Activated naive CD8-positive, alpha-beta T cell (primary cell): Measurements from ENCODE around the gene TXNDC11.
"Not testable (repeated sequence)": the region's sequence is repeated elsewhere in the genome, so short reads cannot be mapped to it uniquely, and the experiment has no call there.

Experiments used
- H3K27ac Mint-ChIP-seq: one replicate; pipeline ENCODE4 v1.8.0; 2021; ENCODE audit warnings: mixed read lengths
- H3K27me3 Mint-ChIP-seq: one replicate; pipeline ENCODE4 v1.8.0; 2021; ENCODE audit warnings: mixed read lengths
- H3K36me3 Mint-ChIP-seq: one replicate; pipeline ENCODE4 v1.8.0; 2021; ENCODE audit warnings: mixed read lengths
- H3K4me1 Mint-ChIP-seq: one replicate; pipeline ENCODE4 v1.8.0; 2021; ENCODE audit warnings: low read depth, mixed read lengths
- H3K4me3 Mint-ChIP-seq: one replicate; pipeline ENCODE4 v1.8.0; 2021; ENCODE audit warnings: mild to moderate bottlenecking, mixed read lengths
- H3K9me3 Mint-ChIP-seq: one replicate; pipeline ENCODE4 v1.8.0; 2021; ENCODE audit warnings: low read depth, mixed read lengths

TXNDC11 gene

GRCh38 chr16:11742536-11743307 lies at the start of gene TXNDC11:
TXNDC11 (minus strand) TSS chr16:11742857; CDS start chr16:11742730, 127 bp downstream.
- Mint-ChIP-seq H3K36me3 (peaks cover 5% of the 10 kb centered on the region), H3K4me1 (peaks cover 53% of the 10 kb centered on the region), H3K4me3 (peak within 1 kb of the TSS; percentile 97), H3K27me3 (no peaks in the 10 kb centered on the region), H3K27ac (peak within 1 kb of the TSS; percentile 92), H3K9me3 (no peaks in the 10 kb centered on the region)

GRCh38 chr16:11791144-11791828 lies 48.6 kb upstream of the TXNDC11 start:
- no peaks in the 10 kb centered on the region for H3K27me3 Mint-ChIP-seq
- no peaks in the 10 kb centered on the region for H3K9me3 Mint-ChIP-seq
- peak overlapping the region; percentile 88 for H3K27ac Mint-ChIP-seq
- H3K4me1 Mint-ChIP-seq, result peaks cover 82% of the 10 kb centered on the region
- peaks cover 7% of the 10 kb centered on the region for H3K36me3 Mint-ChIP-seq
- peak overlapping the region; percentile 8 for H3K4me3 Mint-ChIP-seq

- peaks cover 7% of the 10 kb centered on the region for H3K36me3 Mint-ChIP-seq
- no peak overlapping the region for H3K4me3 Mint-ChIP-seq
- H3K9me3 Mint-ChIP-seq, result no peaks in the 10 kb centered on the region
- peak overlapping the region; percentile 50 for H3K27ac Mint-ChIP-seq
- H3K27me3 Mint-ChIP-seq, result no peaks in the 10 kb centered on the region
- peaks cover 76% of the 10 kb centered on the region for H3K4me1 Mint-ChIP-seq
Measured at GRCh38 chr16:11788914-11789313, 46.3 kb upstream of the TXNDC11 start.

GRCh38 chr16:11784980-11785599 lies 42.4 kb upstream of the TXNDC11 start:
- H3K4me3 Mint-ChIP-seq, H3K9me3 Mint-ChIP-seq, H3K36me3 Mint-ChIP-seq, H3K27me3 Mint-ChIP-seq: not testable (repeated sequence)
- Mint-ChIP-seq H3K4me1 (peaks cover 75% of the 10 kb centered on the region), H3K27ac (peak overlapping the region; percentile 97)

GRCh38 chr16:11784381-11784780 lies 41.7 kb upstream of the TXNDC11 start:
- Mint-ChIP-seq H3K4me1 (peaks cover 73% of the 10 kb centered on the region), H3K27ac (peak overlapping the region; percentile 75)
- not testable (repeated sequence) for H3K9me3 Mint-ChIP-seq, H3K4me3 Mint-ChIP-seq, H3K36me3 Mint-ChIP-seq, H3K27me3 Mint-ChIP-seq

- peaks cover 72% of the 10 kb centered on the region for H3K4me1 Mint-ChIP-seq
- peak overlapping the region; percentile 99 for H3K27ac Mint-ChIP-seq
- peaks cover 7% of the 10 kb centered on the region for H3K36me3 Mint-ChIP-seq
- H3K4me3 Mint-ChIP-seq, result peak overlapping the region; percentile 87
- no peaks in the 10 kb centered on the region for H3K9me3 Mint-ChIP-seq
- no peaks in the 10 kb centered on the region for H3K27me3 Mint-ChIP-seq
Measured at GRCh38 chr16:11784038-11784369, 41.3 kb upstream of the TXNDC11 start.

GRCh38 chr16:11783319-11784037 lies 40.8 kb upstream of the TXNDC11 start:
- Mint-ChIP-seq H3K9me3 (no peaks in the 10 kb centered on the region), H3K4me1 (peaks cover 68% of the 10 kb centered on the region), H3K36me3 (peaks cover 7% of the 10 kb centered on the region), H3K27ac (peak overlapping the region; percentile 99), H3K27me3 (no peaks in the 10 kb centered on the region), H3K4me3 (peak overlapping the region; percentile 87)

- H3K27me3 Mint-ChIP-seq, result no peaks in the 10 kb centered on the region
- peak overlapping the region; percentile 87 for H3K4me3 Mint-ChIP-seq
- H3K4me1 Mint-ChIP-seq, result peaks cover 53% of the 10 kb centered on the region
- peaks cover 2% of the 10 kb centered on the region for H3K36me3 Mint-ChIP-seq
- peak overlapping the region; percentile 99 for H3K27ac Mint-ChIP-seq
- no peaks in the 10 kb centered on the region for H3K9me3 Mint-ChIP-seq
Measured at GRCh38 chr16:11781773-11782172, 39.1 kb upstream of the TXNDC11 start.

- Mint-ChIP-seq H3K27me3 (no peaks in the 10 kb centered on the region), H3K36me3 (no peaks in the 10 kb centered on the region), H3K27ac (peak overlapping the region; percentile 99), H3K4me1 (peaks cover 46% of the 10 kb centered on the region), H3K9me3 (no peaks in the 10 kb centered on the region), H3K4me3 (no peak overlapping the region)
Measured at GRCh38 chr16:11780991-11781680, 38.5 kb upstream of the TXNDC11 start.

- H3K27me3 Mint-ChIP-seq, result no peaks in the 10 kb centered on the region
- H3K4me3 Mint-ChIP-seq, result no peak overlapping the region
- no peaks in the 10 kb centered on the region for H3K9me3 Mint-ChIP-seq
- H3K27ac Mint-ChIP-seq, result no peak overlapping the region
- peaks cover 37% of the 10 kb centered on the region for H3K4me1 Mint-ChIP-seq
- H3K36me3 Mint-ChIP-seq, result no peaks in the 10 kb centered on the region
Measured at GRCh38 chr16:11779074-11779473, 36.4 kb upstream of the TXNDC11 start.

- Mint-ChIP-seq H3K9me3 (no peaks in the 10 kb centered on the region), H3K36me3 (peaks cover 10% of the 10 kb centered on the region), H3K27ac (peak overlapping the region; percentile 58), H3K27me3 (no peaks in the 10 kb centered on the region), H3K4me3 (no peak overlapping the region), H3K4me1 (peaks cover 6% of the 10 kb centered on the region)
Measured at GRCh38 chr16:11774065-11774626, 31.5 kb upstream of the TXNDC11 start.

- no peaks in the 10 kb centered on the region for H3K9me3 Mint-ChIP-seq
- peak overlapping the region; percentile 1 for H3K4me3 Mint-ChIP-seq
- H3K4me1 Mint-ChIP-seq, result peaks cover 9% of the 10 kb centered on the region
- no peaks in the 10 kb centered on the region for H3K27me3 Mint-ChIP-seq
- peak overlapping the region; percentile 36 for H3K27ac Mint-ChIP-seq
- peaks cover 13% of the 10 kb centered on the region for H3K36me3 Mint-ChIP-seq
Measured at GRCh38 chr16:11768849-11769248, 26.2 kb upstream of the TXNDC11 start.

- no peaks in the 10 kb centered on the region for H3K27me3 Mint-ChIP-seq
- H3K36me3 Mint-ChIP-seq, result peaks cover 5% of the 10 kb centered on the region
- H3K27ac Mint-ChIP-seq, result peak overlapping the region; percentile 58
Measured at GRCh38 chr16:11762431-11762830, 19.8 kb upstream of the TXNDC11 start.

GRCh38 chr16:11759997-11760396 lies 17.3 kb upstream of the TXNDC11 start:
- Mint-ChIP-seq H3K27me3 (no peaks in the 10 kb centered on the region), H3K4me1 (no peaks in the 10 kb centered on the region), H3K9me3 (no peaks in the 10 kb centered on the region), H3K27ac (no peak overlapping the region), H3K36me3 (peaks cover 10% of the 10 kb centered on the region), H3K4me3 (no peak overlapping the region)

More at GRCh38 chr16:11762431-11762830, 19.8 kb upstream of the TXNDC11 start:
- Mint-ChIP-seq H3K4me3 (no peak overlapping the region), H3K4me1 (no peaks in the 10 kb centered on the region), H3K9me3 (no peaks in the 10 kb centered on the region)
